Measurements from ENCODE around the gene PRR16.

- no peak for TF ChIP-seq POLR2A (IDR thresholded peaks at IDR 0.05)
- TF ChIP-seq CTCF (IDR thresholded peaks at IDR 0.05): no peak
- TF ChIP-seq POLR2AphosphoS5 (IDR thresholded peaks at IDR 0.05; ENCODE audit: insufficient read depth in 1 of 2, low read depth in 1 of 2): no peak
Measured at GRCh38 chr5:120552638-120553037, 88.5 kb downstream of the PRR16 start.
